Epithelial cell of prostate (primary cell): ENCODE measurements around the gene ACER3.
"Not testable (repeated sequence)": the region's sequence is repeated elsewhere in the genome, so short reads cannot be mapped to it uniquely, and the experiment has no call there.

Source experiments
- DNase-seq: peaks from one replicate; pipeline ENCODE4 v3.0.0-alpha.2; 2011; ENCODE audit warnings: low read depth, low spot score
- H3K27ac ChIP-seq: fragments of 450-650 bp; 2 replicates; pipeline ENCODE4 v1.5.1; 2017; ENCODE audit warnings: mild to moderate bottlenecking

ACER3 gene

GRCh38 chr11:77052518-77052917 lies 191.8 kb downstream of the ACER3 start:
- no peak for DNase-seq
- no peak overlapping the region for H3K27ac ChIP-seq

DNA sequence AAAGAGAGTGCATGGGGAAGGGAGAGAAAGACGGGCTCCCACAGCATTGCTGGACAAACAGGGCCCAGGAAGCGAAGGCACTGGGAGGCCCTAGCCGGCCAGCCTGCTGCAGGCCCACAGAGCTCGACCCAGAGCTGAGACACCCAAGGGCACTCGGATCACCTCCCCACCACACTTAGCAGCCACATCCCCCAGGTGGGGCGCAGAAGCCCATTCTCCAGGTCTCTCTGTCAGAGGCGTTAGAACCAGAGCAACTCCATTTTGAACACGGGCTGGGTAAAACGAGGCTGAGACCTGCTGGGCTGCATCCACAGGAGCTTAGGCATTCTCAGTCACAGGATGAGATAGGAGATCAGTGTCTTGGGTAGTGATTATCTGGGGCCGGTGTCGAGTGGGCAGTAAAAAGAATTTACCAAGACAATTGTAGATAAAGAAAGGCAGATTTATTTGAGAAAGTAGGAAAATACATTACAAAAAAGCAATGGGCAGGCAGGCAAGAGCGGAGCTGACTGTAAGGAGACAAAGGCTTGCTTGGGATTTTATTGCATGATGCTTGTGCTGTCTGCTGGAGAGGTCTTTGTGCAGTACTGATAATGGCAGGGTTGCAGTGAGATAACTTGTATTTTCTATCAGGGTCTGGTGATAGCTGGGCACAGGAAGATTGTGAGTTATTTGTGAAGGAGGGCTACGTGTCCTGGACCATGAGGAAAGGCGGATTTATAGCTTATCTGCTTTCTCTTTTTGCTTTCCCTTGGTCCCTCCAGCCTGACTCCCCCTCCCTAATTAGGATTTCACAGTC lies 192.7 kb downstream of the ACER3 start:
- no peak overlapping the region for H3K27ac ChIP-seq
- no peak for DNase-seq

DNA sequence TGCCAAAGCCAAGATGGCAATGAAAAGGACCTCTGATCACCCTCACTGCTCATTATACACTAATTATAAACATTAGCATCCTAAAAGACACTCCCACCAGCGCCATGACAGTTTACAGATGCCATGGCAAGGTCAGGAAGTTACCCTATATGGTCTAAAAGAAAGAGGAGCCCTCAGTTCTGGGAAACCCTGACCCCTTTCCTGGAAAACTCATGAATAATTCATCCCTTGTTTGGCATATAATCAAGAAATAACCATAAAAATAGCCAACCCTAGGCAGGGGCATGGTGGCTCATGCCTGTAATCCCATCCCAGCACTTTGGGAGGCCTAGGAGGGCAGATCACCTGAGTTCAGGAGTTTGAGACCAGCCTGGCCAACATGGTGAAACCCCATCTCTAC lies 193.4 kb downstream of the ACER3 start:
- no peak for DNase-seq
- H3K27ac ChIP-seq: no peak overlapping the region

DNA sequence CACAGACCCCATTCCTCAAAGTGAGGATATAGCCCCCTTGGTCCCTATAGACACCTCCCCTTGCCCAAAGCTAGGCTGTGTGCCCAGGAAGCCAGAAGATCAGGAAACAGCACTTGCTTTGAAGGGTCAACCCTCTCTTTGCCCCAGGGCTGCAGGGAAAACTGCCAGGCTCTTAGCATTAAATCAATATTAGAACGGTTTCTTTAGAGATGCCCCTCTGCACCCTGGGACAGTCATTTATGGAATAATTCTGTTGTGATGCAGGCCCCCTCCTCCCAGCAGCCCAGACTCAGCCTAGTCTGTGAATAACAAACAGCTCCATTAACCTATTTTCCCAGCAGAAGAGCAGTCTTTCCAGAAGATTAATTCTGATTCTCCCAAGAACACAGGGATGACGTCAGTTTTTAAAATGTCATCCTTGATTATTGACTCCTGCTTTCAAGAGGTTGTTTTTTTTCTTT lies 194.4 kb downstream of the ACER3 start:
- no peak overlapping the region for H3K27ac ChIP-seq
- DNase-seq: no peak

GRCh38 chr11:77055913-77056312 lies 195.2 kb downstream of the ACER3 start:
- H3K27ac ChIP-seq: no peak overlapping the region
- DNase-seq: no peak

DNA sequence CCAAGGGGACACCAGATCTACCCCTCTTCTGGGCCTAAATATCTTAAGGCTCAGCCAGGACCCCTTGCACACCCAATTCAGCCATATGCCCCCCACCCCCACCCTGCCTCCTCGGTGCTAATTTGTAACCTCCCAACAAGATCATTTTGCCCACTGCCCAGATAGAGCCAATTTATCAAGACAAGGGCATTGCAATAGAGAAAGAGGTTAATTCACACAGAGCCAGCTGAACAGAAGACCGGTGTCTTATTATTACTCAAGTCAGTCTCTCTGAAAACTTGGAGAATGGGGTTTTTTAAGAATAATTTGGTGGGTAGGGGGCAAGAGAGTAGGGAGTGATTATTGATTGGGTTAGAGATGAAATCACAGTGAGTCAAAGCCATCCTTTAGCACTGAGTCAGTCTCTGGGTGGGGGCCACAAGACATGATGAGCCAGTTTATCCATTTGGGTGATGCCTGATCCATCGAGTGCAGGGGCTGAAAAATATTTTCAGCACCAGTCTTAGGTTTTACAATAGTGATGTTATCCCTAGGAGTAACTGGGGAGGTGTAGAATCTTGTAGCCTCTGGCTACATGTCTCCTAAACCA lies 196.2 kb downstream of the ACER3 start:
- no peak overlapping the region for H3K27ac ChIP-seq
- DNase-seq: no peak

DNA sequence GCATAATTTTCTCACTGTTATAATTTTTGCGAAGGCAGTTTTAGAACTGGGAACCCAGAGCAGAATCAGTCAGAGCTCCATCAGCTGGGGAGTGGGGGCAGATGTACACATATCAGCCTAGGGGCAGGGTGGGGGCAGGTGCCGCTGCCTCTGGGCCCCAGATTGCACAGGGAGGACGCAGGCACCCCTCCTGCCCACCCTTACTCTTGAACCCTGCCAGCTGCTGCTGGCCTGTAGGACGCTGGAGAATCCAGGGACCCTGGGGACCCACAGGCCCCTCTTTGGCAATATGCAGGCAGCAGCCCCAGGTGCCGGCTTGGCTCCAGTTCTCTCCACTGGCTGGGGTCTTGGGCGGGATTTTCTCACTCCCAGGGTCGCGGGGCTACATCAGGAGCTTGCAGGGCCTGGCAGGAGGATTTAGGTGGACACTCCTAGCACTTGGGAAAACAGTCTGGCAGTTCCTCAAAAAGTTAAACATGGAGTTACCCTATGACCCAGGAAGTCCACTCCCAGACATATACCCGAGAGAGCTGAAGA lies 197.3 kb downstream of the ACER3 start:
- no peak overlapping the region for H3K27ac ChIP-seq
- no peak for DNase-seq

GRCh38 chr11:77058900-77059299 lies 198.2 kb downstream of the ACER3 start:
- DNase-seq: no peak
- H3K27ac ChIP-seq: no peak overlapping the region

DNA sequence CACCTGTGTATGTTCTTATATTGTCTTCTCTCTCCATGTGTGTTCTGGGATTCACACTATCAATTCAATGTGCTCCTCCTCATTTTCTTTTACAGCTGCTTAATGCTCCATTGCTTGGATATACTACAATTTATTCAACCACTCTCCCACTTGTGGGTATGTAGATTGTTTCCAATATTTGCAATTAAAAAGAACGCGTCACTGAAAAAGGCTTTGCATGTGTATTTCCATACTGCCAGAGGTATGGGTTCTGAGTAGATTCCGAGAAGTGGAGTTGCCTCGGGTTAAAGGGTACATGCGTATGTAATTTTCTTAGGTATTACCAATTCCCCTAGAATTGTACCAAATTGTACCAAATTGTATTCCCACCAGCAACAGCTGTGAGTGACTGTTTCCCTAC lies 199.1 kb downstream of the ACER3 start:
- H3K27ac ChIP-seq: no peak overlapping the region
- DNase-seq: no peak

DNA sequence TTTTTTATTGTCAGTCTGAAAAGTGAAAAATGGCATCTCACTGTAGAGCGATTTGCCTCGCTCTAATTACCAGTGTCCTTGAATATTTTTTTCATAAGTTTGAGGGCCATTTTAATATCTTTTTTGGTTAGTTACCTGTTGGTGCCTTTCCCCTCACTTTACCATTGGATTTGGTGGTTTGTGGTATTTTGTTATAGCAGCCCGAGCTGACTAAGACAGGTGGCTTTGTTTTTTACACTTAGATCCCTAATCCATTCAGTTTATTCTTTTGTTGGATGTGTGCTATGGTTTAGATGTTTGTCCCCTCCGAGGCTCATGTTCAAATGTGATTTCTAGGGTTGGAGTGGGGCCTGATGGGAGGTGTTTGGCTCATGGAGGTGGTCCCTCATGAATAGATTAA lies 199.5 kb downstream of the ACER3 start:
- H3K27ac ChIP-seq: no peak overlapping the region
- no peak for DNase-seq

DNA sequence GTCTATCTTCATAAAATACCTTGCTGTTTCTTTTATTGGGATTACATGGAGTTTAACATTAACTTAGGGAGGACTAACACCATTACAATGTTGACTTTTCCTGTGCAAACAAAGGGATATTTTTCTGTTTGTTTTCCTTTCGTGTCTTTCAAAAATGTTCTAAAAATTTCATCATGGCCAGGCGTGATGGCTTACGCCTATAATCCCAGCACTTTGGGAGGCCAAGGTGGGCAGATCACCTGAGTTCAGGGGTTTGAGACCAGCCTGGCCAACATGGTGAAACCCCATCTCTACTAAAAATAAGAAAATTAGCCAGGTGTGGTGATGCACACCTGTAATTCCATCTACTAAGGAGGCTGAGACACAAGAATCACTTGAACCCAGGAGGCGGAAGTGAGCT lies 200.5 kb downstream of the ACER3 start:
- DNase-seq: not testable (repeated sequence)

DNA sequence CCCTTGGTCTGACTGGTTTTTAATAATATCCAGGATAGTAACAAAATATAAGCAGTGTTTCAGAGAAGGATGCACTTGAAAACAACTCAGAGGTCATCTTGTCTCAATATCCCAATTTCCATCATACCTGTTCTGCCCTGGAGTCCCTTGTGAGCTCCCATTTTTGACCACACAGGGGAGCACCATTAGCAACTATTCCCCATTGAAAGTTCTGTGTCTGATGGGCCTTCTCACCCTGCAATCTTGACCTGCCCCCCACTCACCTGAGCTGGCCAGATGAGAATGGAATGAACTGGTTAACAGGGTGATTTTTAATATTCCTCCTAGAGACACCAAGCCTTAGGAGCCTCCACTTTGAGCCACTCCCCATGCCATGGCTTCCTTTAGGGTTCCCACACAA lies 202.2 kb downstream of the ACER3 start:
- no peak overlapping the region for H3K27ac ChIP-seq
- DNase-seq: no peak

More for the DNA sequence above, 200.5 kb downstream of the ACER3 start:
- not testable (repeated sequence) for H3K27ac ChIP-seq

GRCh38 chr11:77063407-77063806 lies 202.7 kb downstream of the ACER3 start:
- no peak for DNase-seq
- H3K27ac ChIP-seq: no peak overlapping the region

DNA sequence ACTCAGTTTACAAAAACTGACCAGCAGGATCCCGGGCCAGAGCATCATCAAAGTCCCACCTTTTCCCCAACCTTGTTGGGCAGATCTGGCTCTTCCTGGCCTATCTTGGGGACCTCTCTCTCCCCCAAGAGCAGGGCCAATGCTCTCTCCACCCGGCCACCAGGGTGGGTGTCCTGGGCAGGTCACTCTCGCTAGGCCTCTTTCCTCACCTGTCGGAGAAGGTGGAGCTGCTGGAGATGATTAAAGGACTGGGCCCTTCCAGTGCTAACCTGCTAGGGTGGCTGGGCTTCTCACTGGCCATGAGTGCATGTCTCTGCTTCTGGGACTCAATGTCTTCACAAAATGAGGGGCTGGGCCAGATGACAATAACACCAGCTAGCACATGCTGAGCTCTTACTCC lies 203.1 kb downstream of the ACER3 start:
- no peak overlapping the region for H3K27ac ChIP-seq
- no peak for DNase-seq

DNA sequence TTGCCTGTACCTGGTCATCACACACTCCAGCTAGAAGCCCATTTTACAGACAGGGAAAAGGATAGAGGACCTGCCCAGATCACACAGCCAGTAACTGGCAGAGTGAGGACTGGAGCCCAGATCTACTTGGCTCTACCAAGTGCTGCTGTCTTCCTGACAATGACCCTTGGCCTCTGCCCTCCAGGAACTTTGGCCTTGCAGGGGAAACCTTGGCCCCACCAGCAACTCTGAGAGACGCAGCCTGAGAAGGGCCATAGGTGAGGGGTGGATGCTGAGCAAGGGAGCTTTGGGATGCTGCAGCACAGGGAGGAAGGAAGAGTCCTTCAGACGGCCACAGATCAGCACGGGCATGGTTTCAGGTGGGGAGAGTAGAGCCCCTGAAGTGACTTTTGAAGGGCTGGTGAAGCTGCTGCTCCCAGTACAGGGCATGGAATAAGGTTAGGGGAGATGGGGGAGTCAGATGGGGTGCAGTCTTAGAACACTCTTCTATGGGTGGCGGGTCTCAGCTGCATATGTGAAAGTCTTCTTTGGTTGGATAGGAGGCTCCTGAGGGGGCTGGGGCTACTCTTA lies 204.0 kb downstream of the ACER3 start:
- no peak overlapping the region for H3K27ac ChIP-seq
- no peak for DNase-seq

DNA sequence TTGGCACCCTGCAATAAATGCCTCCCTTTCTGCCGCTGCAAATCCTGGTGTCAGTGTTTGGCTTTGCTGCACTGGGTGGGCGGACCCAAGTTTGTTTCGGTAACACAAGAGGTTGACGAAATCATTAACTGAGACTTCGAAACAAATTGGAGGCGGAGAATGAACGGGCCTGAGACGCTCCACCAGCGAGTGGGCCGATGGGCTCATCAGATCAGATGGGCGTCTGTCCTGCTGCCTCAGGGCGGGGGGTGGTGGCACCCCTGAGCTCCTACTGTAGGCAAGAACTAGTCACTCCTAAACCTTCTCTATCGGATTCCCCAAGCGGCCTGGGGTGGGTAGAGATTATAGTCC lies 205.1 kb downstream of the ACER3 start:
- peak overlapping the region; percentile 52 for H3K27ac ChIP-seq
- no peak for DNase-seq

DNA sequence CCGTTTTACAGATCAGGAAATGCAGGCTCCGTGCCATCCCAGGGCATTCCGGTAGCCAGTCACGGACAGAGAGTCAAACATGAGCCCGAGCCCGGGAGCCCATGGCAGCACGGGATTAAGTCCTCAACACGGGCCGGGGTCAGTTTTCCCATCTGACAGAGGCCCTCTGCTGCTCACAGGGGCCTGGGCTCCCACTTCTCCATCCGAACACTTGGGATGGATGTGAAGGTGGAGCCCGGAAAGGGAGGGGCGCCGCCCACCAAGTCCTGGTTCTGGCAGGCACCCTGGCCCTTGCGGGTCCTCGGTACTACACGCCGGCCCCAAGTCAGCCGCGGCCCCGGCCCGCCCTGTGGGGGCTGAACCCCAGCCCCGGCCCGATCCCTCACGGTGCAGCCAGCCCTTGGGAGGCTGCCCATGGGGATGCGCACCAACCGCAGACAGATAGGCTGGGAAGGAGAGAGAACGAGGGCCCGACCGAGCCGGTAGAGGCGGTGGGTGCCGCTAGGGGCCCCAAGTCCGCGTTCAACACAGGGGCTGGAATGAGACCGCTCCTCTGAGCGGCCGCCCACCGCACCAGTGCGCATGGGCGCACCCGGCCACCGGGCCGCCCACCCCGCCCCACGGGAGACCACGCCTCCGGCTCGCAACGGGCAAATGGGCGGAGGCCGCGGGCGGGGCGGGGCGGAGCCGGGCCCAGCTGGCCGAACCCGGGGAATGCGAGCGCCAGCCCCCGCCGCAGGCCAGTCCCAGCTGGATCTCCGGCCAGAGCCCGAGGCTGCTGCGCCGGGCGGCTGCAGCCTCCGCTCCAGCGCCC lies 205.7 kb downstream of the ACER3 start, which contains the start of gene CAPN5:
Gene CAPN5 (plus strand): TSS at position 743 of the 814 bp plus-strand sequence. CDS start 17,916 bp downstream, outside the sequence.
- peak within 1 kb of the TSS; percentile 52 for H3K27ac ChIP-seq
- peak; percentile 26 for DNase-seq

DNA sequence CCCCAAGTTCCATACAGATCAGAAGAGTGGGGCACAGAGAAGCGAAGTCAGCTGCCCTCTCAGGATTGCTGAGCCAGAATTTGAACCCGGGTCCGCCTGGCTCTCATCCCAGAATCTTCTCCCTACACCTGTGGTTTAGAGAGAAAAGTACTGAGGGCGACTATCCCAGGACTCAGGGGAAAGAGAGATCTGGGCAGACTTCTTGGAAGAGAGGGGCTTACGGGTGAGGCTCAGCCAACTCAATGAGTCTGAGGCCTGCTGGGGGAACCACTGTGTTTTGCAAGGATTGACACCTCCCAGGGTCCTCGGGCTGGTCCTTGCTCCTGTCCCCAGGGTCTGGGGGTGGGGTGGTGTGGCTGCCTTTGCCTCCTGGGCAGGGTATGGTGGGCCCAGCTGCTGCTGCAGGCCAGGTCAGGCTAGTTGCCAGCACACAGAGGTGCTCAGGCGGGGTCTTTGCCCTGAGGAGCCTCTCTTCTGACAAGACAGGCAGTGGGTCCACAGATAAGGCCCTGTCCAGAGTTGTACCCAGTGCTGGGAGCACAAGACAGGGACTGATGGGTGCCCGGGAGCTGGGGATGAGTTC lies 207.2 kb downstream of the ACER3 start:
- no peak overlapping the region for H3K27ac ChIP-seq

GRCh38 chr11:77068457-77069335 lies 208.0 kb downstream of the ACER3 start:
- no peak overlapping the region for H3K27ac ChIP-seq
- no peak for DNase-seq

More for the DNA sequence above, 207.2 kb downstream of the ACER3 start:
- DNase-seq: no peak
